DMS 273 (cell line): Measurements from ENCODE around the gene MCHR1.
"Not testable (repeated sequence)": the region's sequence is repeated elsewhere in the genome, so short reads cannot be mapped to it uniquely, and the experiment has no call there.

Experiments used
- DNase-seq: peaks from one replicate; lab custom pipeline; 2025; ENCODE audit not compliant: unreplicated experiment; lab: John Stamatoyannopoulos, UW

MCHR1 gene

DNA sequence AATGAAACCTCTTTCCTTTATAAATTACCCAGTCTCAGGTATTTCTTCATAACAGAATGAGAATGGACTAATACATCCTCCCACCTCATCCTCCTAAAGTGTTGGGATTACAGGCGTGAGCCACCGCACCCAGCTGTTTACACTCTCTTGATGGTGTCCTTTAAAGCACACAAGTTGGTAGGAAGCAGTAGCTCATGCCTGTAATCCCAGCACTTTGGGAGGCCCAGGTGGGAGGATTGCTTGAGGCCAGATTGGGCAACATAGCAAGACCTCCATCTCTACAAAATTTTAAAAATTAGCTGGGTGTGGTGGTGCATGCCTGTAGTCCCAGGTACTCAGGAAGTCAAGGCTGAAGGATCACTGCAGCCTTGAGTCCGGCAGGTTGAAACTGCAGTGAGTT, 23.3 kb upstream of the MCHR1 start:
- DNase-seq, result not testable (repeated sequence)

DNA sequence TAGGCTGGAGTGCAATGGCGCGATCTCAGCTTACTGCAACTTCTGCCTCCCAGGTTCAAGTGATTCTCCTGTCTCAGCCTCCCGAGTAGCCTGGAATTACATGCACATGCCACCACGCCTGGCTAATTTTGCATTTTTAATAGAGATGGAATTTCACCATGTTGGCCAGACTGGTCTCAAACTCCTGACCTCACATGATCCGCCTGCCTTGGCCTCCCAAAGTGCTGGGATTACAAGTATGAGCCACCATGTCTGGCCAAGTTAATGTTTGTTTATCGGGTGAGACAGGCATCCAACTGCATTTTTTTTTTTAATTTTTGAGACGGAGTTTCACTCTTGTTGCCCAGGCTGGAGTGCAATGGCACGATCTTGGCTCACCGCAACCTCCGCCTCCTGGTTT, 22.6 kb upstream of the MCHR1 start:
- DNase-seq, result not testable (repeated sequence)

DNA sequence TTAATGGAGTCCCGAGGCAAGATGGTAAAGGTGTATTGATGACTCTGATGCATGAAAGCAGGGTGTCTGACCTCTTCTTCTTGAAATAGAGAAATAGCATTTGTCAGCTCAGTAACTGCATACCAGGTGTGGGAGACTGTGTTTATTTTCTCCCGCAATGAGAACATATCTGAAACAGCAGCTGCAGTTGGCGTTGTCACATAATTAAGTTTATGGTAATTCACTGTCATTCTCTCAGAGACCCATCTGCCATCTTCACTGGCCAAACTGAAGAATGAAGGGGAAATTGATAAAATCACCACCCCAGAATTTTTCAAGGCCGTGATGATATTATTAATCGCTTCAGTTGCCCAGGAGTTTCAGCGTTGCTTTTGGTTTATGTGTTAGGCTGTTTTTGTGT, 20.1 kb upstream of the MCHR1 start:
- DNase-seq, result peak; percentile 80

DNA sequence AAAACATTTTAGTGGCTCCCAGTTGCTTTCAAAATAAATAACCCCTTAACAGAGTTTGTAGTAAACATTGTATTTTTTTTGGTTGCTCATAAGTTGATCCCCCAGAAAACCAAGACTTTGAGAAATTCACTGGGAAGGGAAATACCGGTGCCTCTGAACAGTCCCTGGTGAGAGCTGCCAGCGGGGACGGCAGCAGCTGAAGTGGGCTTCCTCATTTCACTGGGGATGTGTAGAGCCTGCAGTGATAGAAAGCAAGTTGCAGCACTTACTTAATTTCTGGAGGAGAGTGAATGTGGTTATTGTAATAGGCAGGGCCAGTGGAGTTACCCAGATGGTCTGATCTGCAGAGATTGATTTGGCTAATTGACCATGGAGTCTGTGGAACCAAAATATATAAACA, 18.6 kb upstream of the MCHR1 start:
- DNase-seq, result peak; percentile 41

DNA sequence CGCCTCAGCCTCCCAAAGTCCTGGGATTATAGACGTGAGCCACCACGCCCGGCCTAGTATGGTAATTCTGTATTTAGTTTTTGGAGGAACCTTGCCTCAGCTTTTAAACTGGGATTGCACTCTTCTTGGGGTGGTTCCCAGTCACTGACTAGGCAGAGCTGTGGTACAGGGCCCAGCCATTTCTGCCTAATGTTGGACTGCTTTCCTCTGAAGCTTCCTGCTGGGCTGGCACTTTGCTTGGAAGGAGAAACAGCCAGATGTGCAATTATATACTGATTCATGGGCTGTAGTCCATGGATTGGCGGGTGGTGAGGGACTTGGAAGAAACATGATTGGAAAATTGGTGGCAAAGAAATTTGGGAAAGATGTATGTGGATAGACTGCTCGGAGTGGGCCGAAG, 17.6 kb upstream of the MCHR1 start:
- peak; percentile 38 for DNase-seq

DNA sequence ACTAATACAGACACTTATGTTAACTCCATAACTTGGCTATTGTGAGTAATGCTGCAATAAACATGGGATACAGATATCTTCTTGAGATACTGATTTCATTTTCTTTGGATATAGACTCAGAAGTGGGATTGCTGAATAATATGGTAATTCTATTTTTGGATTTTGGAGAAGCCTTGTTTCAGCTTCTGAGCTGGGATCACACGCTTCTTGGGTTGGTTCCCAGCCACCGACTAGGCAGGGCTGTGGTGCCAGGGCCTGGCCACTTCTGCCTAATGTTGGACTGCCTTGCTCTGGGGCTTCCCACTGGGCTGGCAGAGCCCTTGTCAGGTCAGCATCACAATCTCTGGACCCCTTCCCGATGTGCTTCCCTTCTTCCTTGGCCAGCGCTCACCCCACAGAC, 14.0 kb upstream of the MCHR1 start:
- no peak for DNase-seq

DNA sequence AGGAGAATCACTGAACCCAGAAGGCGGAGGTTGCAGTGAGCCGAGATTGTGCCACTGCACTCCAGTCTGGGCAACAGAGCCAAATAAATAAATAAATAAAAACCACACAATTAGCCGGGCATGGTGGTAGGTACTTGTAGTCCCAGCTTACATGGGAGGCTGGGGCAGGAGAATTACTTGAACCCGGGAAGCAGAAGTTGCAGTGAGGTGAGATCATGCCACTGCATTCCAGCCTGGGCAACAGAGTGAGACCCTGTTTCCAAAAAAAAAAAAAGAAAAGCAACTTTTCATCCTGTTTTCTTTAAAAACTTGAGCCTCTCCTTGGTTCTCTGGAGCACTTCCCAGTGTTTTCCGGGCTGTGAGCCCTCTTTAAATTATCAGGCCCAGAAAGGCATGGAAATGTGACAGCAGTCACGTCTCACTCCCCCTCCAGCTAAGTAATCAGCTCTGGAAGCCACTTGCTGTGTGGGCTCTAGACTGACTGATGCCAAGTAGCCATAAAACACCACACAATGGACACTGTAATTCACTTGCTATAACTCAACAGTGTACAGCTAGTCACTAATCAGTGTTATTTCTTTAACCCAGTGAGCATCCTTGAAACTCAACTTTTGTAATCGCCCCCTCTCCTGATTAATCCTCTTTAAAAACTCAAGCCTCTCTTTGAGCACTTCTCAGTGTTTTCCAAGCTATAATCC, 13.0 kb upstream of the MCHR1 start:
- no peak for DNase-seq

DNA sequence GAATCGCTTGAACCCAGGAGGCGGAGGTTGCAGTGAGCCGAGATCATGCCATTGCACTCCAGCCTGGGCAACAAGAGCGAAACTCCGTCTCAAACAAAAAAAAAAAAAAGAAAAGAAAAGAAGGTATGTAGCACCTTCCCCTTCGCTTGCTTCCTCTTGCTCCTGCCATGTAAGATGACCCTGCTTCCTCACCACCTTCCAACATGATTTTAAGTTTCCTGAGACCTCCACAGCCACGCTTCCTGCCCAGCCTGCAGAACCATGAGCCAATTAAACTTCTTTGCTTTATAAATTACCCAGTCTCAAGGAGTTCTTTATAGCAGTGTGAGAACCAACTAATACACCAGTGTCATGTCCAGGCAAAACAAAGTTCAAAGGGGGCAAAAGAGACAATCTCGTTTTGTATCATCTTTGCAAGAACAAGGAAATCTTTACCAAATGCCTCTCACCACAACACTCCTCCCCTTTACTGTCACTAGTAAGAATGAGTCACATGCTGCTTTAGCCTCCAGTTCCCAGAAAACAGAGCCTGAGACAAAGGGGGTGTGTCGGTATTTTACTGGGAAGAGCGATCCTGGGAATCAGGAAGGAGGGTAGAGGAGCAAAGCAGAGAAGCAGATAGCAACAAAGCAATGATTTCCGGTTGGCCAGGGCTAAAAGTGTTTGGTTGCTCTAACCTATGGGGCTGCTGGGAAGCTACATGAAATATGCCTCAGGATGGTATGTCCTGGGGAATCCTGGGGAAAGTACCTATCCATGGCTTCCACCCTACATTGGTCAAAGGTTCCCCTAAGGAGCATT, 10.5 kb upstream of the MCHR1 start:
- no peak for DNase-seq

DNA sequence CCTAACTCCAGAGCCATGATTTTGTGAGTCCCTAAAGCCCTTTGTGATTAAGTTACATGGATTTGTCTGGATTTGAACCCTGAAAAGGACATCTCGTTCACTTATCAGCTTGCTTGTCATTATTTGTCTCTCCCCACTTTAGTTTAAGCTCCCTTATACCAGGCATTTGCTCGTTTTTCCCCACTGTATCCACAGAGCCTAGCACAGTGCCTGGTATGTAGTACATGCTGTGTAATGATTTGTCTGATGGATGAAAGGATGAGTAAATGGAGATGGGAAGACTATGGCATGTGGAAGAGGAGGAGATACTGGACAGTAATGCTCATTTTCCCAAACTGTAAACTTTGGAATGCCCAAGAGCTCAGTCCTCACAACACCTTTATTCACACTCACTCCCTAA, 9.2 kb upstream of the MCHR1 start:
- DNase-seq, result no peak

DNA sequence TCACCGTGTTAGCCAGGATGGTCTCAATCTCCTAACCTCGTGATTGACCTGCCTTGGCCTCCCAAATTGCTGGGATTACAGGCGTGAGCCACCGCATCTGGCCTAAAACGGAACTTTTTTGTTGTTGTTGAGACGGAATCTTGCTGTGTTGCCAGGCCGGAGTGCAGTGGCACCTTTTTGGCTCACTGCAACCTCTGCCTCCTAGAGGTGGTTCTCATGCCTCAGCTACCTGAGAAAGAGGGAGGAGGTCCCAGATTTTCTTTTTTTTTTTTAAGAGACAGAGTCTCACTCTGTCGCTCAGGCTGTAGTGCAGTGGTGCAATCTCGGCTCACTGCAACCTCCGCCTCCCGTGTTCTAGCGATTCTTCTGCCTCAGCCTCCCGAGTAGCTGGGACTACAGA, 7.9 kb upstream of the MCHR1 start:
- no peak for DNase-seq

DNA sequence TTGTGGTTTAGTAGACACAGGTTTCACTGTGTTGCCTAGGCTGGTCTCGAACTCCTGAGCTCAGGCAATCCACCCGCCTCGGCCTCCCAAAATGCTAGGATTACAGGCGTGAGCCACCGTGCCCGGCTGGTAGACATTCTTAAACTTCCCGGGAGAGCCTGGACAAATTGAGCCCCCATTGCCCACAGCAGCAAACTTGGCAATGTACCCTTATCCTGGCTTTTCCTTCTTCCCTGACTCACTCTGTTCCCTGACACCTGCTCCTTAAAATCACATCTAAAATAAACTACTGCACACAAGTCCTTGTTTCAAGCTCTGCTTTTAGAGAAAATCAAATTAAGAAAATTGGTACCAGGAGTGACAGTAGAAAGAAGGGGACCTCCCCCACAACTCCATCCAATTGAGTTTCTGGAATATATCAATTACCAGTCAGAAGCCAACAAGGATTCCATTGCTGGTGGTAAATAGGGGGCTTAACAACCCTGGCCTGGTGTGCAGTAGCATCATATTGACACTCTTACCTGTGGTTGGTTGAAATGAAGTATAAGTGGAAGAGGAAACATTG, 7.4 kb upstream of the MCHR1 start:
- no peak for DNase-seq

DNA sequence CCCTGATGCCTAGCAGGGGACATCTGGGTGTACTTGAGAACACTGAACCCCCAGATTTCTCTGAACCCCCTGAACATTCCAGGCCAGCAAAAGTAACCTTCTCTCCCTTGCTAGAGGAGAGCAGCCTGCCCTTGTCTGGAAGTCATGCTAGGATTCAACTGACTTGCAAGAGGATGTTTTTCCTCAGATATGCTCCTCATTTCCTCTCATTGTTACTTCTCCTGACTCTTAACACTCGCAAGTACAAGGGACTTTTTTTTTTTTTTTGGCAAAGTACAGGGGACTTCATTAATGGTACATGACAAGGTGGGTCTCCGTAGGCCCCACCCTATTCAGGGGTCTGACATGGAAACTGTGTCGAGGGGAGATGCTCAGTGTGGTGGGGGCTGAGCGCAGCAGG, 6.3 kb upstream of the MCHR1 start:
- no peak for DNase-seq

DNA sequence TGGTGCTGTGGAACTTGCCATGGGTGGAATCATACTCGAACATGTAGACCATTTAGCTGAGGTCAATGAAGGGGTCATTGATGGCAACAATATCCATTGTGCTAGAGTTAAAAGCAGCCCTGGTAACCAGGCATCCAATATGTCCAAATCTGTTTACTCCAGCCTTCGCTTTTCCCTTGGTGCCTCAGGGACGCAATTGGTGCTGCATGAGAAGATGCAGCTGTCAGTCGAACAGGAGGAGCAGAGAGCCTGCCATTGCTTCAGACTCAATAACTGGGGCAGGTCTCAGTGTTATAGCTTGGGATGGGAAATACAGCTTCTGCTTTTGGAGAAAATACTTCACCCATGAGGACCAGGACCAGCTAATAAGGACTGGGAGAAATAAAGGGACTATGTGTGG, 5.0 kb upstream of the MCHR1 start:
- no peak for DNase-seq

DNA sequence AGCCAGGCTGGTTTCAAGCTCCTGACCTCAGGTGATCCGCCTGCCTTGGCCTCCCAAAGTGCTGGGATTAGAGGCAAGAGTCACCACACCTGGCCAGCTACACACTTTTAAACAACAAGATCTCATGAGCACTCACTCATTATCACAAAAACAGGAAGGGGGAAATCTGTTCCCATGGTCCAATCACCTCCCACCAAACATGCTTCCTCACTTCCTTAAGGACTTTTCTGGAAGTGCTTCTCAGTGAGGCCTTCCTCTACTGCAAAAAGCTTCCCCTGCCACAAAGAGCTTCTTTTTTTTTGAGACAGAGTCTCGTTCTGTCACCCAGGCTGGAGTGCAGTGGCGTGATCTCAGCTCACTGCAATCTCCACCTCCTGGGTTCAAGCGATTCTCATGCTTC, 3.1 kb upstream of the MCHR1 start:
- not testable (repeated sequence) for DNase-seq

DNA sequence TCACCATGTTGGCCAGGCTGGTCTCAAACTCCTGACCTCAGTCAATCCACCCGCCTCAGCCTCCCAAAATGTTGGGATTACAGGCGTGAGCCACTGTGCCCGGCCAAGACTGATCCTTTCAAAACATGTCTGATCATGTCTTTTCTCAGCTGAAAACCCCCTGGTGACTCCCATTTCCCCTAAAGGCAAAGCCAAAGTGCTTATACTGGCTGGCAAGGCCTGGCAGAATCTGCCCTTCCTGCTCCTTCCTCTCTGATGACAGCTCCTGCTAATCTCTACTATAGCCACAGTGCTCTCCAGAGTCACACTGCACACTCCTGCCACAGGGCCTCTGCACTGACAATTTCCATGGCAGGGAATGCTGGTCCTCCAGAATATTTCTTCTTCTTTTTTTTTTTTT, 2.6 kb upstream of the MCHR1 start:
- DNase-seq, result no peak

DNA sequence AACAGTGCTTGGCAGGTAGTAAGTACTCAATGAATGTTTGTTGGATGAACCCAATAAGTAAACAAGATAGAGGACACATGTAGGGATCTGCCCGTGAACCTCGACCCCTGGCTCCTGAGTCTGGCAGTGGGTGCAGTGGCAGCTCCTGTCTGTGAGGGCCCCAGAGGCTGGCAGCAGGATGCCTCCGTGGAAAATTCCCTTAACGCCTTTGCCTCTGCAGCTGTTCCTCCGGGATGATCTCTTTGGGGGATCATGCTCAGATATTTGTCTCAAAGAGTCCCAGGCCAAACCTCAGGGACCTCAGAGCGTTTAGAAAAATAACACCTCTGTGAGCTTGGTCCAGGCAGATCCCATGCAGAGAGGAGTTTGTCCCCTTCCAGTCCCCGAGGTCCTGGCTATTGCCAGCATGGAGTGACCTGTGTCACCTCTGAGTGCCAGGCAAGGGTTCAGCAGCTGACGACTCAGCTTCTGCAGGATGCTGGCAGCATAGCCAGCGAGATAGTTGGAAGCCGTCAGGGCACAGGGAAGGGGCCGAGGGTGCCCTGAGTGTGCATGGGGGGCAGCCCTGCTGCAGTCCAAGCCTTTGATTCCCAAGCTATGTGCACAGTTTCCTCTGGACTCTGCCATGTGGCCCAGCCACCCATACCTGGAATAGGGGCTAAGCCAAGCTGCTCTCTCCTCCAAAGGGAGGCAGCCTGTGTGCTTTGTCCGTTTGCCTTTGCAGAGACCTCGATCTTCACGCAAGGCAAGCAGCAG, 613 bp upstream of the MCHR1 start:
- no peak for DNase-seq

DNA sequence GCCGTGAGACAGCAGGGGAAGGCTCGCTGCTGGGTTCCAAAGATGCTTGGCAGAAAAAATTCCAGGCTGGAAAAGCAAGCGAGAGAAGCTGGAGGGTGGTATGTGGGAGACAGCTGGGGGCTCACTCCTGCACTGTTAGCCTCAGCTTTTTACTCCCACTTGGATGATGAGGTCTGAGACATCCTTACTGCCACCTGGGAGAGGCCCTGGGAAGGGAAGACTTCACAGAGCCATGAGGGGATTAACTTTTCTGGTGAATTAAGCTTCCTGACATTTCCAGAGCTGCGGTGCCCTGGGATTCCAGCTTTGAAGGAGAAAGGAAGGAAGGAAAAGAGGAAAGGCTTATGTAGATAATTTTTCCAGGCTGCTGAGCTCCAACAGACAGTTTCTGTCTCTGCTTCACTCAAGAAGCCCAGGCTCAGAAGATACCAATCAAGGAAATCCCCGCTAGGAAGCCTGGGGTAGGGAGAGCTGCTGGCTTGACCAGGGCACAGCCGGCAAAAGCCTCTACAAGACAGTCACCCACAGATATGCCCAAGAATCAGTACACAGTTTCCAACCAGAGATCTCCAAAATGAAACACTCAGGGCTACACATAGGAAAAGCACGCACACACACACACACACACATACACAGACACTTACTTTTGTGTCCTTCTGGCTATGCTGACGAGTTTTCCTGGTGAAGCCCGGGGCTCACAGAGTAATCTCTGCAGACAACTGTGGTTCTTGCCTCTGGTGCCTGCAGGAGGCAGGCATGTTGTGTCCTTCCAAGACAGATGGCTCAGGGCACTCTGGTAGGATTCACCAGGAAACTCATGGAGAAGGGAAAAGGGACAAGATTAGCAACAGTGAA, 907 bp downstream of the MCHR1 start:
- DNase-seq, result peak; percentile 33

DNA sequence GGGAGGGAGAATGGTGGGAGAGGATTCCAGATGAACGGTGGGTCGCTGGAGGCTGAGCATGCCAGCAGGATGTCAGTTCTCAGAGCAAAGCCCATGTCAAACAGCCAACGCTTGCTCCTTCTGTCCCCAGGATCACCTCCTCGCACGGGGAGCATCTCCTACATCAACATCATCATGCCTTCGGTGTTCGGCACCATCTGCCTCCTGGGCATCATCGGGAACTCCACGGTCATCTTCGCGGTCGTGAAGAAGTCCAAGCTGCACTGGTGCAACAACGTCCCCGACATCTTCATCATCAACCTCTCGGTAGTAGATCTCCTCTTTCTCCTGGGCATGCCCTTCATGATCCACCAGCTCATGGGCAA, 1.5 kb downstream of the MCHR1 start:
- no peak for DNase-seq

DNA sequence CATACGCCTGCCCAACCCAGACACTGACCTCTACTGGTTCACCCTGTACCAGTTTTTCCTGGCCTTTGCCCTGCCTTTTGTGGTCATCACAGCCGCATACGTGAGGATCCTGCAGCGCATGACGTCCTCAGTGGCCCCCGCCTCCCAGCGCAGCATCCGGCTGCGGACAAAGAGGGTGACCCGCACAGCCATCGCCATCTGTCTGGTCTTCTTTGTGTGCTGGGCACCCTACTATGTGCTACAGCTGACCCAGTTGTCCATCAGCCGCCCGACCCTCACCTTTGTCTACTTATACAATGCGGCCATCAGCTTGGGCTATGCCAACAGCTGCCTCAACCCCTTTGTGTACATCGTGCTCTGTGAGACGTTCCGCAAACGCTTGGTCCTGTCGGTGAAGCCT, 2.2 kb downstream of the MCHR1 start:
- no peak for DNase-seq

DNA sequence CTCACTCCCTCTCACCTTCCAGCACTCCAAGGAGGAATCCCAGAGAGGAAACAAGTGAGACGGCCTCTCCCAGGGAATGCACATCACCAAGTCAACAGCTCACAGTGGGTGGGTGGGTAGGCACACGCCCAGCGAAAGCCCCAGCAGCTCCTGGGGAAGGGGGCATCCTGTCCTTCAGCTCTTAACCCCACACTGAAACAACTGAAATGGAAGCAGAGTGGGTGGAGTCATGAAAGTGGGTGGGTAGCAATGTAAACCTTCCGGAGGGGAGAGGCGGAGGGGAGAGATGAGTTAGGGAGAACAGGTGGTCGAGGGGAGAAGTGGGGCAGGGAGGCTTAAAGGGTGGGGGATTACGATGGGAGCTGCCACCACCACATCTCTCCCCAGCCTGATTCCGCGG, 5.4 kb downstream of the MCHR1 start:
- DNase-seq, result no peak

DNA sequence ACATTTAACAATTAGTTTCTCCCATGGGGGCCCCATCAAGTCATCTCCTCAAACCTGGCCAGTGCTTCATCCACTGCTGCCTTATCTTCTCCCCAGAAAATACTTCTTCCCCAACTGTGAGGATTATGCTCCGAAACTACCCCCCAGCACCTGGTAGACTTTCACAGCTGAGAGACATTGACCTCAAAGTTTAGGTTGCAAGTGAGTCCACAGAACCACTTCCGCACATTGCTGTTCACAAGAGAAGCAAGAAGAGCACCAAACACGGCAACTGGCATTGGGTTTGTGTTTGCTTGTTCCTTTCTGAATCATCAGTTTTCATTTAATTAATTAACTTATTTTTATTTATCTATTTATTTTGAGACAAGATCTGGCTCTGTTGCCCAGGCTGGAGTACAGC, 6.1 kb downstream of the MCHR1 start:
- no peak for DNase-seq
